Keratinocyte (primary cell): ENCODE measurements around the gene DAPK3. TPM values are rescaled to one million over a fixed set of nuclear protein-coding genes. Genes with fewer than 3 reads are reported as not detected.

ENCODE experiments used
- DNase-seq: peaks from one replicate; pipeline ENCODE4 v3.0.0-alpha.2; 2011; ENCODE audit warnings: low read depth, missing footprints, low spot score
- FAIRE-seq: peaks from 2 replicates; lab custom pipeline; 2011; peaks lifted over from hg19 to GRCh38; lab: Jason Lieb, UNC
- H2AFZ ChIP-seq: 2 replicates; pipeline ENCODE4 v1.6.0; 2012; ENCODE audit warnings: low read length, control low read depth, inconsistent platforms; ENCODE audit not compliant: control insufficient read depth
- H3K27ac ChIP-seq: 2 replicates; pipeline ENCODE4 v1.5.1; 2011; ENCODE audit warnings: low read length; ENCODE audit not compliant: control insufficient read depth, insufficient read depth
- H3K27me3 ChIP-seq: 3 replicates; pipeline ENCODE4 v1.6.0; 2011; ENCODE audit warnings: low read length; ENCODE audit not compliant: control insufficient read depth, insufficient read depth; ENCODE audit errors: extremely low read depth
- H3K36me3 ChIP-seq, 2 experiments: 2 replicates in 1 of 2; 3 replicates in 1 of 2; pipeline ENCODE4 v1.5.1; 2011; ENCODE audit warnings: low read length in 2 of 2, mild to moderate bottlenecking in 1 of 2; ENCODE audit not compliant: control insufficient read depth in 2 of 2, insufficient read depth in 2 of 2; ENCODE audit errors: extremely low read depth in 1 of 2
- H3K4me1 ChIP-seq: 3 replicates; pipeline ENCODE4 v1.5.1; 2011; ENCODE audit warnings: low read length; ENCODE audit not compliant: control insufficient read depth, insufficient read depth; ENCODE audit errors: extremely low read depth
- H3K4me2 ChIP-seq: 3 replicates; pipeline ENCODE4 v1.6.0; 2011; ENCODE audit warnings: low read depth, low read length; ENCODE audit not compliant: control insufficient read depth, insufficient read depth; ENCODE audit errors: extremely low read depth
- H3K4me3 ChIP-seq, 3 experiments: fragments of 200-600 bp in 1 of 3; sonication (generic) in 1 of 3; 2 replicates in 2 of 3; 3 replicates in 1 of 3; pipeline ENCODE4 v1.5.1; 2011 to 2016; ENCODE audit warnings: low read length in 3 of 3, mild to moderate bottlenecking in 3 of 3, control low read depth in 2 of 3, inconsistent platforms in 1 of 3, low read depth in 1 of 3, mixed read lengths in 1 of 3, mixed run types in 1 of 3, moderate library complexity in 1 of 3; ENCODE audit not compliant: control insufficient read depth in 2 of 3, insufficient read depth in 2 of 3; ENCODE audit errors: extremely low read depth in 1 of 3
- H3K79me2 ChIP-seq: 2 replicates; pipeline ENCODE4 v1.6.0; 2012; ENCODE audit warnings: low read length; ENCODE audit not compliant: control insufficient read depth, insufficient read depth
- H3K9ac ChIP-seq: 3 replicates; pipeline ENCODE4 v1.6.0; 2011; ENCODE audit warnings: low read length; ENCODE audit not compliant: control insufficient read depth, insufficient read depth; ENCODE audit errors: extremely low read depth
- H3K9me1 ChIP-seq: 3 replicates; pipeline ENCODE4 v1.6.0; 2011; ENCODE audit warnings: low read length; ENCODE audit not compliant: control insufficient read depth, insufficient read depth; ENCODE audit errors: extremely low read depth
- H3K9me3 ChIP-seq: 2 replicates; pipeline ENCODE4 v1.5.1; 2012; ENCODE audit warnings: low read depth, low read length; ENCODE audit not compliant: control insufficient read depth
- H4K20me1 ChIP-seq: 3 replicates; pipeline ENCODE4 v1.6.0; 2011; ENCODE audit warnings: low read length; ENCODE audit not compliant: control insufficient read depth, insufficient read depth; ENCODE audit errors: extremely low read depth
- CTCF ChIP-seq, 3 experiments: IDR thresholded peaks in 1 of 3; conservative IDR thresholded peaks in 1 of 3; optimal IDR thresholded peaks in 1 of 3; 2 replicates in 2 of 3; 3 replicates in 1 of 3; pipeline versions ENCODE3 to v1.5.1; 2011; ENCODE audit warnings: low read length in 3 of 3, mild to moderate bottlenecking in 3 of 3, moderate library complexity in 2 of 3, control low read depth in 1 of 3, inconsistent platforms in 1 of 3; ENCODE audit not compliant: insufficient read depth in 2 of 3; ENCODE audit errors: extremely low read depth in 1 of 3
- EZH2 ChIP-seq: IDR thresholded peaks from one replicate; pipeline ENCODE4 v1.6.1; 2012; ENCODE audit warnings: inconsistent platforms, mild to moderate bottlenecking, low read length, moderate library complexity
- dilution Hi-C: fragments of 300-500 bp; cut with MboI; formaldehyde crosslinking; loops from one replicate; pipeline ENCODE4 v1.7.0; 2020; ENCODE audit warnings: low sequenced_read_pairs; ENCODE audit not compliant: extremely low pct_ligation_motif_present
- polyA plus RNA-seq, 5 experiments: library from polyadenylated mRNA; depleted of rRNA in 3 of 5; stranded (reverse) in 3 of 5; stranded (forward) in 1 of 5; unstranded in 1 of 5; fragments of >200 nt; gene quantifications; 1 replicate in 1 of 5; 2 replicates in 3 of 5; 3 replicates in 1 of 5; pipeline versions ENCODE4 v1.2.1 to v1.2.3, GENCODE V29; 2011 to 2012; ENCODE audit warnings: missing spikeins in 2 of 5, low read depth in 1 of 5, low replicate concordance in 1 of 5

The DAPK3 gene
- polyA plus RNA-seq, 1 donor (not counting 4 experiments of a cell fraction or from before 2014, with no cell fraction given) = 57.3 TPM

GRCh38 chr19:3963458-3964255 lies 7.2 kb downstream of the DAPK3 start:
- Histone ChIP-seq H2AFZ (no peak overlapping the region), H3K27me3 (no peaks in the 10 kb centered on the region), H3K79me2 (peaks cover 47% of the 10 kb centered on the region), H3K27ac (no peak overlapping the region), H3K9me3 (no peaks in the 10 kb centered on the region), H3K36me3 (peaks cover 37 to 48% of the 10 kb centered on the region in 2 experiments), H3K4me1 (peaks cover 8% of the 10 kb centered on the region), H4K20me1 (peaks cover 21% of the 10 kb centered on the region), H3K4me2 (no peak overlapping the region), H3K9ac (no peak overlapping the region), H3K9me1 (no peaks in the 10 kb centered on the region), H3K4me3 (no peak overlapping the region)
- TF ChIP-seq EZH2 = no peak
- TF ChIP-seq CTCF (optimal IDR thresholded peaks at IDR 0.05 in 1 of 3, IDR thresholded peaks at IDR 0.05 in 1 of 3, conservative IDR thresholded peaks at IDR 0.05 in 1 of 3; ENCODE audit: extremely low read depth in 1 of 3, insufficient read depth in 2 of 3, low read length in 3 of 3) = no peak
- no peak for DNase-seq
- dilution Hi-C loops = no loop called here
- FAIRE-seq = no peak

GRCh38 chr19:3961007-3961406 lies 9.9 kb downstream of the DAPK3 start:
- Histone ChIP-seq H3K9me3 (no peaks in the 10 kb centered on the region), H3K9me1 (no peaks in the 10 kb centered on the region), H3K79me2 (peaks cover 24% of the 10 kb centered on the region), H3K27ac (no peak overlapping the region), H3K9ac (no peak overlapping the region), H4K20me1 (peaks cover 3% of the 10 kb centered on the region), H3K36me3 (peaks cover 23 to 42% of the 10 kb centered on the region in 2 experiments), H3K27me3 (no peaks in the 10 kb centered on the region), H2AFZ (no peak overlapping the region), H3K4me2 (no peak overlapping the region), H3K4me3 (no peak overlapping the region), H3K4me1 (no peaks in the 10 kb centered on the region)
- DNase-seq = no peak
- no peak for FAIRE-seq
- dilution Hi-C loops = no loop called here
- TF ChIP-seq CTCF (optimal IDR thresholded peaks at IDR 0.05 in 1 of 3, IDR thresholded peaks at IDR 0.05 in 1 of 3, conservative IDR thresholded peaks at IDR 0.05 in 1 of 3; ENCODE audit: extremely low read depth in 1 of 3, insufficient read depth in 2 of 3, low read length in 3 of 3) (no peak), EZH2 (no peak)
